Measurements from ENCODE around the gene ITPK1.
"Not testable (repeated sequence)": the region's sequence is repeated elsewhere in the genome, so short reads cannot be mapped to it uniquely, and the experiment has no call there.

The ITPK1 gene

GRCh38 chr14:93128725-93129459 is 13.2 kb upstream of the ITPK1 start:
- no peak for DNase-seq

GRCh38 chr14:93126111-93126510 is 10.4 kb upstream of the ITPK1 start:
- no peak for DNase-seq

GRCh38 chr14:93122826-93123225 is 7.1 kb upstream of the ITPK1 start:
- no peak for DNase-seq

- no peak for DNase-seq
Observed at GRCh38 chr14:93121030-93121834, 5.5 kb upstream of the ITPK1 start.

- DNase-seq, result no peak
Observed at GRCh38 chr14:93120517-93120916, 4.8 kb upstream of the ITPK1 start.

- no peak for DNase-seq
Observed at GRCh38 chr14:93116676-93117200, 1.0 kb upstream of the ITPK1 start.

DNA sequence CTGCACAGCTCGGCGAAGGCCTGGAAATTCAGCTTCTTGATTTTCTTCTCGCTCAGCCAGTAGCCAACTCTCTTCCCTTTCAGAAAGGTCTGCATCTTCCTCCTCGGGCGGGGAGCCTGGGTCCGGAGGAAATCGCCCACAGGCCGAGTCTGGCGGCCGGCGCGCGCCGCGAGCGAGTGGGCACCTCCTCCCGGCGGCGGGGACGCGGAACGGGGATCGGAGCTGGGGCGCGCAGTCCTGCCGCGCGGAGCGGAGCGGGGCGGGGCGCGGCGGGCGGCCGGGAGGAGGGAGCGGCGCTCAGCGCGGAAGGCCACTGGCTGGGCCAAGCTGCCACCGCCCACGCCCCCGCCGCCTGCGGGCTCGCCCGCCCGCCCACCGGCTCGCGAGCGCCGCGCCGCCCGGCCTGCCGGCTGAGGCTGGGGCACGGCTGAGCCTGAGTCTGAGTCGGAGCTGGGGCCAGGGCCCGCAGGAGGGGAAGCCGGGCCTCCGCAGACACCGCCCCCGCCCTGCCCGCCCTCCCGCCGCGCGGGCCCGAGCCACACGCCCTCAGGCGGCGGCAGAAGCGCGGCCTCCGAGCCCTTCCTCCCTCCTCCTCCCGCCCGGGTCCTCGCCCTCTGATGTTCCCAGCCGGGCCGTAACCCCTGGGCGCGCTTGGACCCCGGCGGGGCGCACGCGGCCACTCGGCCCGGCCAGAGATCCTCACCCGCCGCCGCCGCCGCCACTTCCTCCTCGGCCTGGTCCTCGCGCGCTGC is 480 bp downstream of the ITPK1 start:
- DNase-seq, result peak; percentile 89

- DNase-seq, result no peak
Observed at GRCh38 chr14:93114713-93115068, 1.0 kb downstream of the ITPK1 start.

GRCh38 chr14:93114068-93114710 is 1.5 kb downstream of the ITPK1 start:
- DNase-seq, result no peak

- DNase-seq, result no peak
Observed at GRCh38 chr14:93113678-93114067, 2.1 kb downstream of the ITPK1 start.

GRCh38 chr14:93112891-93113677 is 2.6 kb downstream of the ITPK1 start:
- peak; percentile 77 for DNase-seq

DNA sequence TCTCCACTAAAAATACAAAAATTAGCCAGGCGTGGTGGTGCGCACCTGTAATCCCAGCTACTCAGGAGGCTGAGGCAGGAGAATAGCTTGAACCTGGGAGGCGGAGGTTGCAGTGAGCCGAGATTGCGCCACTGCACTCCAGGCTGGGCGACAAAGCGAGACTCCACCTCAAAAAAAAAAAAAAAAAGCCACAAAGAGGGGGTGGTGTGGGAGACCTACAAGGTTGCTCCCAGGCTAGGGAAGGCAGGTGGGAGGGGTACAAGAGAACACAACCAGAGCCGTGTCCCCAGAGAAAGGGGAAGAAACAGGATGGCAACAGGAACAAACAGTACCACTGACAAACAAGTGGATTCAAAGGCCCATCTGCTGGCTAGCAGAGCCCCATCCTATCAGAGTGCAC is 4.2 kb downstream of the ITPK1 start:
- not testable (repeated sequence) for DNase-seq

DNA sequence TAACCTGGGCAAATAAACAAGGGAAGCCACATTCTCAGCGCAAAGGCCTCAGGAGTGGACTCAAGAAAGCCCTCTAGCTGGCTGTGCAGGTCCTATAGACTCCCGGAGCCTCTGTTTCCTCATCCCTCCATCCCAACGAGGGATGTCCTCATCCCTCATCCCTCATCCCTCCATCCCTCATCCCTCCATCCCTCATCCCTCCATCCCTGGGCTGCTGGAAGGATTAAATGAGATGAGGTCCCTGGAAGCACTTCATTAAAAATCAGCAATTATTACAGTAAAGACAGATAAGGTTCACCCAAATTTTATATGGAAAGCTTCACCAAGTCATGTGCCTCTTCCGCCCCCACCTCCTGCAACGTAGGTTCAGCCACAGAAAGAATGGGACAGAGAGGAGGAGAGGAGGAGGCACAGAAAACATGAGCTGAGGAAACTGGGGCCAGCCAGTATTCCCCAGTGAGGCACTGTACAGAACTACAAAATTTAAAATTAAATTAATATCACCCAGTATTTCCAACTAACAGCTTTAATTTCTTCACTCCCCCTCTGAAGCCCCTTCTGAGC is 4.8 kb downstream of the ITPK1 start:
- no peak for DNase-seq

DNA sequence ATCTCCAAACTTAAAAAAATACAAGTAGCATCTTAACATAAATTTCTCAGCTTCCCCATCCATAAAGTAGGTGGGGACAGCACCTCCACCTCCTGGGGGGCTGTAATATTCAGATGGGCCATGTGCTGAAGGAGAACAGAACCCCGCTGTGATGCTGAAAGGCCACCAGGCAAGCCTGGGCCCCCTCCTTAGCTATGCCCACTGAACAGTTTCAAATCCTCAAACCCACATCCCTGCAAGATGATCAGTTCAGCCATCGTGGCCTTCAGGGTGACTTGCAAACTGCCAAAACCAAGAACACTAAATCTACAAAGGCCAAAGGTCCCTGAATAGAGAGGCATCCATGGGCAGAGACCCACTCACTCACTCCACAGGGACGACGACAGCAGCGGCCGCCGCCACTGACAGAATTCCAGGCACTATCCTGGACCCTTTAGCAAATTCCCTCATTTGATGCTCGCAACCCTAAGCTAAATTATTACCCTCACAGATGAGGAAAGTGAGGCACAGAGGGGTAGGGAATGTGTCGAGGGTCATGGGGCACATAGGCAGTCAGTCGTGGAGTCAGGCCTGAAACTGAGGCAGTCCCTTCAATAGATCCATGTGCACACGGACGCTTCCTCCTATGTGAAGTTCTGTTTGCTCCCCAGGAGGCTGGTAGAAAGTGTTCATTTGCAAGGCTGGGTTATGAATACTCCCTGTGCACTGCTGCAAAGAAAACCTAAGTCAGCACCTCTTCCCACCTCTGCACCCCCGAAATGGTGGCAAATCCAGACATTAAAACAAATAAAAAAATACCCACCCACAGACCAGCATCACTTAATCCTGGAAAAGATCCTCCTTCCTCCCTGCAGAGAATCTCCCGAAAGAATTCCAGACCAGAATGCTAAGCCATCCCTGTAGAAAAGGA is 5.9 kb downstream of the ITPK1 start:
- DNase-seq, result no peak

DNA sequence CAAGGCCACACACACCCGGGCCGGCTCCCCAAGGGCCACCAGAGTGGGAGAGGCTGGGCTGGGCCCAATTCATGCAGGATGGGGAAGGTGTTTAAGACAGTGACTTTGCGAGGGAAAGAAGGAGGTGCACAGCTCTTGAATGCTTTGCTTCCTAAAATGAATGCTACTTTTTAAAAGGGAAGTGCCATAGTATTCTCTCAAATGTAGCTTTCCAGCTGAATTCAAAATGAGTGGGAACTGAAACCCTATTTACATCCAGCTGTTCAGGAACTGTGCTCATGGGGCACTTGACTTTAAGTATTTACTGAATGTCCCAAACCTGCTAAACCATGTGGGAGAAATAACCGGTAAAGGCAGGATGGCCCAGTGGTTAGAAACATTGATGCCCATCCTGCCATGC is 7.6 kb downstream of the ITPK1 start:
- DNase-seq, result no peak

DNA sequence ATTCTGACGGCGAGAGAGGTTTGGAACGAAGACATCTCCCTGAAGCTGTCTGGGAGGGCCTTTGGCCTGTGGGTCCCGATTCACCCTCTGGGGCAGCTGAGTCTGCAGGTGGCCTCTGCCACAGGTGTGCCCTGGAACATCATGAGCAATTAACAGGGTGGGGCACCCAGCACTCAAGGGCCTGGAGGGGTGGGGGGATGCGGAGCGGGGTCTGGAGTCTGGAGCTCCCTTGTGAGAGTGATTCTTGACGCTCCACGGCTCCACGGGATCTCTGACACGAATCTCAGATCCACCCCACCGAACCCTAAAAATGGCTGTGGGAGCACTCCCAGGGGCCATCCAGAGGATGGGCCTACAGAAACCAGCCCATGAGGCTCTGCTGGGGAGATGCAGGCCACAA is 8.3 kb downstream of the ITPK1 start:
- DNase-seq, result no peak

DNA sequence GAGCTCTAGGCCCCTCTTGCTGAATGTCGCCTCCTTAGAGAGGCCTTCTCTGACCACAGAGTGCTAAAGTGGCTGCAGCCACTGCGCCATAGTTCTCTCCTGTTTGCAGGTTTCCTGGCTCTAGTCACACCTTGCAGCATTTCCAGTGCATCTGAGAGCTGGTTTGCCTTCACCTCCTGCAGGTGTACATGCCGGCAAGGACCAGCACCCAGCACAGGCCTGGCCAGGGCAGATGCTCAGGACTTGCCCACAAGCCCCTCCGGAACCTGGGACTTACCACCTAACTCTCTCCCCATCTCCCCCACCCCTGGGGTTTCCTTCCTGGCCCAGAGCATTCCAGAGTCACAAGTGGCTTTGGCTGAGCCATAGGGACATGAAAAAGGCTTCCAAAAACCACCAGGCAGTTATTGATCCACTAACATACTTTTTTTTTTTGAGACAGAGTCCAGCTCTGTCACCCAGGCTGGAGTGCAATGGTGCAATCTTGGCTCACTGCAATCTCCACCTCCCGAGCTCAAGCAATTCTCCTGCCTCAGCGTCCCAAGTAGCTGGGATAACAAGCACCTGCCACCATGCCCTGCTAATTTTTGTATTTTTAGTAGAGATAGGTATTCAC is 9.1 kb downstream of the ITPK1 start:
- DNase-seq, result no peak

- DNase-seq, result not testable (repeated sequence)
Observed at GRCh38 chr14:93105856-93106255, 9.9 kb downstream of the ITPK1 start.

DNA sequence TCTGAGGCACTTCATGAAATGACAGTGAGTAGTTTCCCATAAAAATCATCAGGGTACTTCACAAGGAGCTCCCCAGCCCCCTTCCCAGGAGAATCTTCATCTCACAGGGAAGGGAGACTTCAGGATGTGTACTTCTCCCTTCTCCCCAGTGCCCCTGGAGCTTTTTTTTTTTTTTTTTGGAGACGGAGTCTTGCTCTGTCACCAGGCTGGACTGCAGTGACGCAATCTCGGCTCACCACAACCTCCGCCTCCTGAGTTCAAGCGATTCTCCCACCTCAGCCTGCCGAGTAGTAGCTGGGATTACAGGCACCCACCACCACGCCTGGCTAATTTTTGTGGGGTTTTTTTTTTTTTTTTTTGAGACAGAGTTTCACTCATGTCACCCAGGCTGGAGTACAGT is 10.4 kb downstream of the ITPK1 start:
- DNase-seq, result no peak

GRCh38 chr14:93104961-93105360 is 10.8 kb downstream of the ITPK1 start:
- DNase-seq, result no peak

All from activated CD8-positive, alpha-beta memory T cell treated with anti-CD3 and anti-CD28 coated beads, Interleukin-2, amount 50 U/mL, for 4 hours (primary cell).